ENCODE data around the gene CPN2.

CPN2 gene

GRCh38 chr3:194351952-194352536 lies 916 bp upstream of the CPN2 start:
- no peak for DNase-seq

- DNase-seq, result no peak
Observed at GRCh38 chr3:194350726-194351071, 429 bp downstream of the CPN2 start.

GRCh38 chr3:194348354-194348753 lies 2.8 kb downstream of the CPN2 start:
- no peak for DNase-seq

GRCh38 chr3:194346621-194347020 lies 4.5 kb downstream of the CPN2 start:
- DNase-seq, result no peak

DNA sequence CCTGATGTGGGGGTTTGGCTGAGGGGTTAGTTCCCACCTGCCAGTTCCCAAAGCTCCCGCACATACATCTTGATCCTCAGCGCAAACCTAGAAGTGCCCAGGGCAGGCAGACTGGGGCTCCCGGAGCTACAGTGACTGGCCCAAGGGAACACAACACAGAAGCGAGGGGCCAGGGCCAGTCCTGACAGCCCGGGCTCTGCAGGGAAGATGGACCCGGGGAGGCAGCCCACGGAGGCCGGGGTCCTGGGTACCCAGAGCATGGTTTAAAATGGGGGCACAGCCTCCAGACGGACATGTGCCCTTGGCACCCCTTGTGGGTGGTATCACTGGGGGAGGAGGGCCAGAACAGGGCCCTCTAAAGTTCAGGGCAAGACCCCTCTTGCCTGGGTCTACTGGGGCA lies 5.1 kb downstream of the CPN2 start:
- DNase-seq, result no peak

- peak; percentile 80 for DNase-seq
Observed at GRCh38 chr3:194344012-194344411, 7.1 kb downstream of the CPN2 start.

DNA sequence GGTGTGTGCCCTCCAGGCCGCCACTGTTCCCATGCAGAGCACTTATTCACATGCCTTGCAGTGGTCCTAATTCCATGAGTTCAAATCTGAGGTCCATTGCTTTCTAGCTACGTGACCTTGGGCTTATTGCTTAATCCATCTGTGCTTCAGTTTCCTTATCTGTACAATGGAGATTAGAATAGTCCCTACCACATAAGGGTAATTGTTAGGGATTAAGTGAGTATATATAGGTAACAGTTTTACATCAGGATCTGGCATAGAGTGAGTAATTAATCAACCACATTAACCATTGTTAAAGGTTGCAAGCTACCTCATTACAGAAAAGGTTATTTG lies 7.6 kb downstream of the CPN2 start:
- DNase-seq, result no peak

DNA sequence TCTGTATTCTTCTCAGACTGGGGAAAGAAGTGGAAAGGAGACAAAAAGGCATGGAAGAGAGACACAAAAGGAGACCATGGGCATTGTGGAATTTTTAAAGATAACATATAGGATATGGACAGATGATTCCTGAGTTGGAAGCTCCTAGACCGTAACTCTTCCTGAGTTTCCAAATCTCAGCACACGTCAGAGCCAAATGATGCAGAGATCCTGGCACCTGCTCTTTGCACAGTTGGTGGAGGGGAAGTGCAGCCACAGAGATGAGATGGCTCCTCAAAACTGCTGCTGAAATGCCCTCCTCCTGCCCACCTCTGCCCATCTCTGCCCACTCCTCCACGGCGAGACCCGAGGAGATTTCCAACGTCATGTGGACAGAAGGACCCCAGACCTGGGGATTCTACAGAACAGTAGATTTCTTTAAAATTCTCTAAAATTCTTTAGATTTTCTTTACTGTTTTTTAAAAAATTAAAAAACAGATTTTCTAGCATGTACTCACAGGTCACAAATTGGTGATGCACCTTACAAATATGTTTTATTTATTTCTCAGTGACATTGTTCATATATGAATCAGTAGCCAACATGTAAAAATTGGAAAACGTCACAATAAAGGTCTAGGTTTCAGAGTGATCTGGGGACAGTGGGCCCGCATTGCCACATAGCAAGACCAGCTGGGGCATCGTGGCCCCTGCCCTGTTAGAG lies 8.1 kb downstream of the CPN2 start:
- DNase-seq, result no peak

DNA sequence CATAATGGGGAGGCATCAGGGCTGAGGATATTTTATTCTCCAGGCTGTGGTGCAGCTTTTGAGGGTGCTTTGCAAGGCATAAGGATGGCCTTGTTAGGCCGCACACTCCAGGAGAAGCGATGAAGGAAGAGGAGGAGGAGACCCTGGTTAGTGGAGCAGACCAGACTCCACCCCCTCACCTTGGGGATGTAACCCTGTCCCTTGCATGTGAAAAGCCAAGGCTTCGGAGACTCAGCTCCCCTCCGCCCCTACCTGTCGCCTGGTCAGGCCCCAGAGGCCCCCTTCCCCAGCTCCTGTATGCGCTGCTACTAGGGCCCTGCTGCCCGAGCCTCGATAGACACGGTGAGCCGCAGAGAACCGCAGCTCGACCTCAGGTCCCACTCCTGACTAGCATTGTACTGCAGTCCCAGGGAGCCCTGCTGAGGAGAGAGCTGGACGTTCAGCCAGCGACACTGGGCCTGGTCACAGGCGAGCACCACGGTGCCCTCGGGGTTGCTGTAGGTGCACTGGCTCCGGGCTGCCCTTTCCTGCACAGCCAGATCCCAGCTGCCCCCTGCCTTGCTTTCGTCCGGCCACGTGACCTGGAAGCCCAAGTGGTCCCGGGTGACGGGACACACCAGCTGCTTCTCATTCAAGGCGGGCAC lies 10.2 kb downstream of the CPN2 start:
- DNase-seq, result no peak

- no peak for DNase-seq
Observed at GRCh38 chr3:194339840-194340239, 11.3 kb downstream of the CPN2 start.

DNA sequence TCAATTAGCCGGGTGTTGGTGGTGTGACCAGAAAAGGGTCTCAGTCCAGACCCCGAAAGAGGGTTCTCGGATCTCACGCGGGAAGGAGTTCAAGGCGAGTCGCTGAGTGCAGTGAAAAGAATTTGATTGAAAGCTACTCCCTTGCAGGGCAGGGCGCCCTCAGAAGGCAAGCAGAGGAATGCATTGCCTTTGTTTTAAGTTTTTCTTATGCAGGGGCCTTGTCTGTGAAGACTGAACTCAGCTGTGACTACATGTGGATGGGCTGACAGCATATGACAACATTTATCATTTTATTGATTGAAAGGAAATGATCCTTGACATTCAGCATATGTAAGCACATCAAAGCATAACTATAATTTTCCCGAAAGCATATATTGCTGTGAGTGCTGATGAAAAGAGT lies 11.8 kb downstream of the CPN2 start:
- DNase-seq, result no peak

DNA sequence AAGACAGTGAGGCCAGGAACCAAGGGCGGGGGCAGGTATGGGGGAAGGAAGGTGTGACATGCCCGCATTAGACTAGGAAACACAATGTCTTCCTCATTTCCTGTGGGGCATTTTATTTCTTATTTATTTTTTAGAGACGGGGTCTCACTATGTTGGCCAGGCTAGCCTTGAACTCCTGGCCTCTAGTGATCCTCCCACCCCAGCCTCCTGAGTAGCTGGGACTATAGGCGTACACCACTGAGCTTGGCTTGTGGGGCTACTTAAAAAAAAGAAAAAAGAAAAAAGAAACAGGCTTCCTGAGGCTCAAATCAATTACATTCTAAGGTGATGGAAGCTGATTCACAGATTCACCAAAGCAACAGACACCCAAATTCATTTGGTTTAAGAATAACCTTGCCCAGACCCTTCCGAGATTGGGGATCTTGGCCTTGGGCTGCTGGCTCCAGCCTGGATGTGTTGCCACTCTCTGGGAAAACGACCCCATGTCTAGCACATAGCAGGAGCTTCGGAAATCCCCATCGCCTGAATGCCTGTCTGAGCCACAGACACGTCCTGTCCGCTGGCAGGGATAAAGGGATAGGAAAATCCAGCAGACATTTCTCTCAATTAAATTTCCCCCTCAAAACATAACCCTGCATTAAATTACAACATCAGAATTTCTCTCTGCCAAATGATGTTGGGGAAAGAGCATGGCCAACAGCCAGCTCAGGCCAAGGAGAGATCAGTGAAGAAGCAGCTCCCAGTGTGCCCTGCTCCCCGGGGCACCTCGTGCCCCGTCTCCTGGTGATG lies 13.0 kb downstream of the CPN2 start:
- DNase-seq, result no peak

GRCh38 chr3:194336601-194337355 lies 14.3 kb downstream of the CPN2 start:
- no peak for DNase-seq

DNA sequence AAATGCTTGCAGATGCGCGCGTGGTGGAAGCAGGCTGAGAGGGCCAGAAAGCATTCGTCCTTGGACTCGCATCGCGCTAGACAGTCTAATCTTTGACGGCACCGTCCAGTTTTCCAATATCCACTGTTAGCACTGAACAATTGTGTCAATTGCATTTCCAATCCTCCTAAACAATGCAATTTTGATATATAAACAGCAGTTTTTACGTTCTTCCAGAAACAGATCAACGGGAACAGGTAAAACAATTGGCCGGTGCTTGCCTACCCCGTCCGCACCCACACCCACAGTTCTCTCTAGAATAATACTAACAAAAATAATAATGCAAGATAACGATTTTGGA lies 17.2 kb downstream of the CPN2 start:
- no peak for DNase-seq

DNA sequence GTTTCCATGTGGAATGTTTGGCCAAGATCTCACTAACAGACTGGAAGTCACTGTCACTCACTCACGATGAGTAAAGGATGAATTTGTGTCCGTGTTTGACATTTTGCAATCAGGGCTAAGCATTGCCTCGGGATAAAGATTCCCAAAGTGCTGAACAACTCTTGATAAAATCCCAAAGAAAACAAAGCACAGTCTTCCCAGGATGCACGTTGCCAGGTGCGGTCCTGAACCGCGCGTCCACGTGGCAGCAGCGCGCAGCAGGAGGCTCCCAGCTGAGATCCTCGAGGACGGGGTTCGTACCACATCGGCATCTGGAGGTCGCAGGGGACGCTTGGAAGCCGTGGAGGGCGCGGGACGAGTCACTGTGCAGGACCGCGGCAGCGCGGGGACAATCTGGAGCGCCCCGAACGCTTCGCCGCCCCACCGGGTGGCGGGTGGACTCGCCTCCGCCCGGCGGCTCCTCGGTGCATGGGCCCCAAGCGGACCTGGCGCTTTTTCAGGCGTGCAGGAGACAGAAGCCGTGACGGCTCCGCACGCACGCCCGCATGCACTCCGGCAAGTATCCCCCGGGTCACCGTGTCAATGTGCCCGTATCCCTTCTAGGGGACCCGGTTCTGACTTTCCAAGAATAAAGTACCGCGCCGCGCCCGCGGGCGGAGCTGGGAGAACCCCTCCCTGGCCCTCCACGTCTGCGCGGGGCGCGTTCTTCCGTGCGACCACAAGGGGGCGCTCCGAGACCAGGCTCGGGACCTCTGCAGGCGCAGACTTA lies 17.7 kb downstream of the CPN2 start:
- DNase-seq, result peak; percentile 92

DNA sequence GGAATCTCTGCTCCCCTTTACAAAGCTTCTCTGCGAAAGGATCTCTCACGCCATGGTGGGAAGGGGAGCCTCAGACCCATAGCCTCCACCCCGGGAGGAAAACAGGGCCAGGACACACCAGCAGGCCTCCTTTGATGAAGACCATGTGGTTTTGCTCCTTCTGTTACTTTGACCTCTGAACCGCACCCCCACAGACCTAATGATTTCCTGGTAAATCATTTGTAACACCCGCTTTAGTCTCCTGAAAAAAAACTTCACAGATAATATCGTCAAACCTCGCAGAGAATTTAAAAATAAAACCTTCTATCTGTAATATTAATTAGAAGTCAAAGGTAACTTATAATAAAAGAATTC lies 18.3 kb downstream of the CPN2 start:
- DNase-seq, result no peak

DNA sequence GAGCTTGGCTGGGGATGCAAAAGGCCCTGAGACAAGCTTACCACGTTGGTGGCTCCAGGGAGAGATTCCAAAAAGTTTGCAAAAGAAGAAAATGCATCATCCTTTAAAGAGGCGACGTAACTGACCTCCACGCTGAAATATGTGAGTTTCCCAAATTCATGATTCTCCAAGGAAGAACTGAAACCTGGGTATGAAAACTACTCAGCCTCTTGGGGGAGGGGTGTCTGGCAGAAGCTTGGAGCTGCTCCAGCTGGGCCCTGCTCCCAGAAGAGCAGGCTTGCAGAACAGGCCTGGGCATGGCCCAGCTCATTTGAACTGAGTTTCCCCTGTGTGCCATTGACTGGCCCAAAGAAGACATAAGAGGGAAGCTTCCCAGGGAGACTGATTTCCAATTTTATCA lies 20.5 kb downstream of the CPN2 start:
- no peak for DNase-seq

DNA sequence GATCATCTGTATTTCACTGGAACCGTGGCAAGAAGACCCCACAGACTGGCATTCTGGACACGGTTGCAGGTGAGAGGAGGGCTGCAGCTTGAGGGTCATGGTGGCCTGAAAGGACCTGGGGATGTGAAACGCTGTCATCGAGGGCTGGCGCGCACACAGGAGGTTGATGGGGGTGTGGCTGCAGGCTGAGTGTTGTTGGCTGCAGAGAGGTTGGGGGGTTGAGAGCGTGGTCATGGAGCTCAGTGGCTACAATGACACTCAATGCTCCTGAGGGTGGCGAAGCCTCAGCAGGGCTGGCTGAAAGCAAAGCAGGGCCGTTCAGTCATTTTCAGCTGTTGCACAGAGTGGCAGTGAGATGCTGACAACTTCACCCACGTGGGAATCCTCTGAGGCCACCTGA lies 21.0 kb downstream of the CPN2 start:
- DNase-seq, result peak; percentile 17

- DNase-seq, result peak; percentile 68
Observed at GRCh38 chr3:194329583-194329965, 21.6 kb downstream of the CPN2 start.

- DNase-seq, result peak; percentile 17
Observed at GRCh38 chr3:194328942-194329582, 22.1 kb downstream of the CPN2 start.

DNA sequence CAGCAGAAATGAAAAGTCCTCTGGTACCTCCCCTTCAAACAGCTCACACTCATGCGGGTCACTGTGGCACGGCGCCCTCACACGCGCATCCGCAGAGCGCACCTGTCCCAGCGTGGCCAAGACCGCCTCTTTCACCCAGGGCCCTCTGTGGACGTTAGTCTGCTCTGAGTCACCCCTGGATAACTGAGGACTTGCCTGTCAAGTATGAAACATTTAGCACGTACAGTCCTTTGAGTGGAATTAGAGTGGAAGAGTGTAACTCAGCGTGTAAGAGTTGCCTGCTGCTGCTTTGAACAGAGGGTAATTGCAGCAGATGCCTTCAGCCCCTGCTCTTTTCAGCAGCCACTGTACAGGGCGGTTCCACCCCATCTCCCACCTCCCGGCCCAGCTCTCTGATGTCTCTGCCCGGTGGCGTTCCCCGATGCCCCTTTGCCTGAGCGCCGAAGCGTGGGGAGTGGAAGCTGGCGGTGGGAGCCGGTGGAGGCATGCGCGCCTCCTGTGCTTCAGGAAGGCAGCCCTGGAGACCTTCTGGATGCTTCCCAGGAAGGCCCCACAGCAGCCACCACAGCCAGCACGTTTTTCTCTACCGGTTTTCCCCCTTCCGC lies 23.0 kb downstream of the CPN2 start:
- DNase-seq, result peak; percentile 61
